Measurements from ENCODE around the gene GALK2.

Gene GALK2

GRCh38 chr15:49323207-49323606, 153.2 kb downstream of the GALK2 start:
- DNase-seq (ENCODE audit: low read depth): no peak
- TF ChIP-seq CTCF (IDR thresholded peaks at IDR 0.05; ENCODE audit: control insufficient read depth, extremely low read depth, insufficient read depth): no peak

GRCh38 chr15:49327927-49328326, 157.9 kb downstream of the GALK2 start:
- no peak for DNase-seq (ENCODE audit: low read depth)
- no peak for TF ChIP-seq CTCF (IDR thresholded peaks at IDR 0.05; ENCODE audit: control insufficient read depth, extremely low read depth, insufficient read depth)
- H3K4me3 ChIP-seq (ENCODE audit: low read depth, low read length): no peak overlapping the region

More at GRCh38 chr15:49323207-49323606, 153.2 kb downstream of the GALK2 start:
- no peak overlapping the region for H3K4me3 ChIP-seq (ENCODE audit: low read depth, low read length)

- no peak for DNase-seq (ENCODE audit: low read depth)
- no peak for TF ChIP-seq CTCF (IDR thresholded peaks at IDR 0.05; ENCODE audit: control insufficient read depth, extremely low read depth, insufficient read depth)
Observed at GRCh38 chr15:49328941-49329340, 158.9 kb downstream of the GALK2 start.

GRCh38 chr15:49330166-49330565, 160.1 kb downstream of the GALK2 start:
- H3K4me3 ChIP-seq (ENCODE audit: low read depth, low read length): no peak overlapping the region
- no peak for TF ChIP-seq CTCF (IDR thresholded peaks at IDR 0.05; ENCODE audit: control insufficient read depth, extremely low read depth, insufficient read depth)
- DNase-seq (ENCODE audit: low read depth): no peak

More at GRCh38 chr15:49328941-49329340, 158.9 kb downstream of the GALK2 start:
- no peak overlapping the region for H3K4me3 ChIP-seq (ENCODE audit: low read depth, low read length)

GRCh38 chr15:49331442-49331841, 161.4 kb downstream of the GALK2 start:
- no peak overlapping the region for H3K4me3 ChIP-seq (ENCODE audit: low read depth, low read length)
- TF ChIP-seq CTCF (IDR thresholded peaks at IDR 0.05; ENCODE audit: control insufficient read depth, extremely low read depth, insufficient read depth): no peak
- no peak for DNase-seq (ENCODE audit: low read depth)

- no peak overlapping the region for H3K4me3 ChIP-seq (ENCODE audit: low read depth, low read length)
- no peak for TF ChIP-seq CTCF (IDR thresholded peaks at IDR 0.05; ENCODE audit: control insufficient read depth, extremely low read depth, insufficient read depth)
- DNase-seq (ENCODE audit: low read depth): no peak
Observed at GRCh38 chr15:49331951-49332350, 161.9 kb downstream of the GALK2 start.

GRCh38 chr15:49339656-49340055, 169.6 kb downstream of the GALK2 start:
- DNase-seq (ENCODE audit: low read depth): no peak
- no peak overlapping the region for H3K4me3 ChIP-seq (ENCODE audit: low read depth, low read length)
- no peak for TF ChIP-seq CTCF (IDR thresholded peaks at IDR 0.05; ENCODE audit: control insufficient read depth, extremely low read depth, insufficient read depth)

All from LNCaP clone FGC (cell line).